Measurements from ENCODE around the gene FYN.

DNA sequence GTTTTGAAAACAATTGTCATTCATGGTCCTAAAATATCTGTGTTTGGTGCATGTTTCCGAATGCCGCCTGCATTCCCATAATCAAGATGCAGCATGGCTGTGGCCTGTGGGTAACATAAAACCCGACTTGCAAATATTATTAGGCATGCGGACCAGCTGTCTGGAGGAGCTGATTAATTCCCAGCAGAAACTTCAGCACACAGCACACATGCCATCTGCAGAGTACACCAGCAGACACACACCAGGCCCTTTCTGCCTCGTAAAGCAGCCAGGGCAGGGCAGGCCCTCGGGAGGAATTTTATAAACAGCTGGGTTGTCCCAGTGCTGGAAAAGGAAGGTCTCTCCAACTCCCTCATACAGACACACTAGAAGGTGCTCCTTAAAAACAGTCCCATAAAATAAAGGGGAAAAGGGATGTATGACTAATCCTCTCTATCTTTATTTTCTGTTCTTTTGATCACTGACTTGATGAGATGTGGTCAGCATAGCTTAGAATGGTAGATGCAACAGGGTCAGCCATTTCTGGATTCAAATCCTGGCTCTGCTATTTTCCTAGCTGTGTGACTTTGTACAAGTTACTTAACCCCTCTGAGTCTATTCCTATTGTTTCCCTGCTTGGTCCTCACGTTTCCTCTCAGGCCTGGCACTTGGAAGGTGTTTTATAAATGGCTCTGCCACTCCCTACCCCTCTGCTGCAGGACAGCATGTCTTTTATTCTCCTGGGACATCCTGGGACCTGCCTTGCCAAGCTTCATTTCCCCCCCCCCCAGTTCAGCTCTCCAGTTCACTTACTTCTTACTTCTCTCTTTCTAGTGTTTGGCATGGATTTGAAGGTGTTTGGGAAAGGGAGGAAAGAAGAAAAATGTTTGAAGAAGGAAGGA is 181.7 kb downstream of the FYN start:
- TF ChIP-seq YY1 (IDR thresholded peaks at IDR 0.05; ENCODE audit: insufficient read depth, insufficient read length): no peak
- TF ChIP-seq SUZ12 (IDR thresholded peaks at IDR 0.05; ENCODE audit: extremely low read depth, insufficient read depth, insufficient read length): no peak
- no peak for TF ChIP-seq ZNF274 (IDR thresholded peaks at IDR 0.05; ENCODE audit: low read depth, low read length)

All from NT2/D1 (cell line).